ENCODE data around the gene APOE.

GRCh38 chr19:44872661-44873060, 32.9 kb upstream of the APOE start:
- TF ChIP-seq REST (IDR thresholded peaks at IDR 0.05; ENCODE audit: insufficient read depth in 1 of 2, low read depth in 2 of 2, low read length in 2 of 2) = no peak
- no peak for TF ChIP-seq POLR2AphosphoS5 (IDR thresholded peaks at IDR 0.05; ENCODE audit: low read depth, low read length)

Data from PFSK-1 (cell line).